Measurements from ENCODE around the gene SLC7A6. TPM values are rescaled to one million over a fixed set of nuclear protein-coding genes. Genes with fewer than 3 reads are reported as not detected.

SLC7A6 gene
- total and polyA plus RNA-seq, 2 of the 13 experiments (the other 11 are each of a cell fraction or from before 2014, with no cell fraction given) = 35.8 to 70.8 TPM

DNA sequence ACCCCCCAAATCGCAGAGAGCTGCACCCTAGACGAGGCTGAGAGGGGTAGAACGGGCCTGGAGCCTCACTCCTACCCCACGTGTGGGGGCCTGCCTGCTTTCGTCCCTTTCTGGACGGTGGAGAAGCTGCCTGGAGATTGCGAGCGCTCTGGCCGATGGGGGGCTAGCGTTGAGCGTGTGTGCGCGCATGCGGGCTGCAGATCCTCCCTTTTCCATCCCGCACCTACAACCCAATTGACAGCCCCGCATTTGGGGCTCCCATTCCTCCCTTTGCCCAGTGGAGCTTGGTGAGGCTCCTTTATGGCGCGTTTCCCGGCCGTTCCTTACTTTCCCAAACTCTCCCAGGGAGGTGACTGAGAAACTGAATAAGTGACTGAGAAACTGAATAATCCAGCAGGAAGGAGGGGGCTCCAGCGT lies 27.5 kb upstream of the SLC7A6 start (continued):
- TF ChIP-seq, protein P1, sequence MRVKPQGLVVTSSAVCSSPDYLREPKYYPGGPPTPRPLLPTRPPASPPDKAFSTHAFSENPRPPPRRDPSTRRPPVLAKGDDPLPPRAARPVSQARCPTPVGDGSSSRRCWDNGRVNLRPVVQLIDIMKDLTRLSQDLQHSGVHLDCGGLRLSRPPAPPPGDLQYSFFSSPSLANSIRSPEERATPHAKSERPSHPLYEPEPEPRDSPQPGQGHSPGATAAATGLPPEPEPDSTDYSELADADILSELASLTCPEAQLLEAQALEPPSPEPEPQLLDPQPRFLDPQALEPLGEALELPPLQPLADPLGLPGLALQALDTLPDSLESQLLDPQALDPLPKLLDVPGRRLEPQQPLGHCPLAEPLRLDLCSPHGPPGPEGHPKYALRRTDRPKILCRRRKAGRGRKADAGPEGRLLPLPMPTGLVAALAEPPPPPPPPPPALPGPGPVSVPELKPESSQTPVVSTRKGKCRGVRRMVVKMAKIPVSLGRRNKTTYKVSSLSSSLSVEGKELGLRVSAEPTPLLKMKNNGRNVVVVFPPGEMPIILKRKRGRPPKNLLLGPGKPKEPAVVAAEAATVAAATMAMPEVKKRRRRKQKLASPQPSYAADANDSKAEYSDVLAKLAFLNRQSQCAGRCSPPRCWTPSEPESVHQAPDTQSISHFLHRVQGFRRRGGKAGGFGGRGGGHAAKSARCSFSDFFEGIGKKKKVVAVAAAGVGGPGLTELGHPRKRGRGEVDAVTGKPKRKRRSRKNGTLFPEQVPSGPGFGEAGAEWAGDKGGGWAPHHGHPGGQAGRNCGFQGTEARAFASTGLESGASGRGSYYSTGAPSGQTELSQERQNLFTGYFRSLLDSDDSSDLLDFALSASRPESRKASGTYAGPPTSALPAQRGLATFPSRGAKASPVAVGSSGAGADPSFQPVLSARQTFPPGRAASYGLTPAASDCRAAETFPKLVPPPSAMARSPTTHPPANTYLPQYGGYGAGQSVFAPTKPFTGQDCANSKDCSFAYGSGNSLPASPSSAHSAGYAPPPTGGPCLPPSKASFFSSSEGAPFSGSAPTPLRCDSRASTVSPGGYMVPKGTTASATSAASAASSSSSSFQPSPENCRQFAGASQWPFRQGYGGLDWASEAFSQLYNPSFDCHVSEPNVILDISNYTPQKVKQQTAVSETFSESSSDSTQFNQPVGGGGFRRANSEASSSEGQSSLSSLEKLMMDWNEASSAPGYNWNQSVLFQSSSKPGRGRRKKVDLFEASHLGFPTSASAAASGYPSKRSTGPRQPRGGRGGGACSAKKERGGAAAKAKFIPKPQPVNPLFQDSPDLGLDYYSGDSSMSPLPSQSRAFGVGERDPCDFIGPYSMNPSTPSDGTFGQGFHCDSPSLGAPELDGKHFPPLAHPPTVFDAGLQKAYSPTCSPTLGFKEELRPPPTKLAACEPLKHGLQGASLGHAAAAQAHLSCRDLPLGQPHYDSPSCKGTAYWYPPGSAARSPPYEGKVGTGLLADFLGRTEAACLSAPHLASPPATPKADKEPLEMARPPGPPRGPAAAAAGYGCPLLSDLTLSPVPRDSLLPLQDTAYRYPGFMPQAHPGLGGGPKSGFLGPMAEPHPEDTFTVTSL (CRISPR knock-in tag; IDR thresholded peaks at IDR 0.05; ENCODE audit: borderline replicate concordance) = 0 out of 2 replicates have a peak, but pooled peaks have one; percentile 4
- no peak for TF ChIP-seq CEBPG (CRISPR knock-in tag; IDR thresholded peaks at IDR 0.05)
- no peak; the same call in 1 of the 2 replicates for TF ChIP-seq ZNF766 (CRISPR knock-in tag; IDR thresholded peaks at IDR 0.05; ENCODE audit: borderline replicate concordance)
- no peak for TF ChIP-seq SIX1 (CRISPR knock-in tag; IDR thresholded peaks at IDR 0.05; ENCODE audit: borderline replicate concordance)
- TF ChIP-seq HNF4A (CRISPR knock-in tag; IDR thresholded peaks at IDR 0.05) = no peak
- TF ChIP-seq, protein P2, sequence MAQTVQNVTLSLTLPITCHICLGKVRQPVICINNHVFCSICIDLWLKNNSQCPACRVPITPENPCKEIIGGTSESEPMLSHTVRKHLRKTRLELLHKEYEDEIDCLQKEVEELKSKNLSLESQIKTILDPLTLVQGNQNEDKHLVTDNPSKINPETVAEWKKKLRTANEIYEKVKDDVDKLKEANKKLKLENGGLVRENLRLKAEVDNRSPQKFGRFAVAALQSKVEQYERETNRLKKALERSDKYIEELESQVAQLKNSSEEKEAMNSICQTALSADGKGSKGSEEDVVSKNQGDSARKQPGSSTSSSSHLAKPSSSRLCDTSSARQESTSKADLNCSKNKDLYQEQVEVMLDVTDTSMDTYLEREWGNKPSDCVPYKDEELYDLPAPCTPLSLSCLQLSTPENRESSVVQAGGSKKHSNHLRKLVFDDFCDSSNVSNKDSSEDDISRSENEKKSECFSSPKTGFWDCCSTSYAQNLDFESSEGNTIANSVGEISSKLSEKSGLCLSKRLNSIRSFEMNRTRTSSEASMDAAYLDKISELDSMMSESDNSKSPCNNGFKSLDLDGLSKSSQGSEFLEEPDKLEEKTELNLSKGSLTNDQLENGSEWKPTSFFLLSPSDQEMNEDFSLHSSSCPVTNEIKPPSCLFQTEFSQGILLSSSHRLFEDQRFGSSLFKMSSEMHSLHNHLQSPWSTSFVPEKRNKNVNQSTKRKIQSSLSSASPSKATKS (CRISPR knock-in tag; IDR thresholded peaks at IDR 0.05) = no peak
- TF ChIP-seq THAP11 (CRISPR knock-in tag; IDR thresholded peaks at IDR 0.05) = no peak
- peak; percentile 2; the same call in 1 of the 2 replicates for TF ChIP-seq PHF8 (CRISPR knock-in tag; IDR thresholded peaks at IDR 0.05)
